Adrenal gland (tissue), 12 donors: Measurements from ENCODE around the gene RPP25. TPM values are rescaled to one million over a fixed set of nuclear protein-coding genes. Genes with fewer than 3 reads are reported as not detected.
"Not testable (repeated sequence)": the region's sequence is repeated elsewhere in the genome, so short reads cannot be mapped to it uniquely, and the experiment has no call there.

Experiments
- DNase-seq, 7 donors: peaks; one replicate each; pipeline ENCODE4 v3.0.0-alpha.2; 2019 to 2020
- H3K27ac ChIP-seq, 5 donors: fragments of 200-600 bp; sonication (generic) in 4 of 5; 1 replicate in 3 of 5; 2 replicates in 2 of 5; pipeline versions ENCODE4 v1.5.1 to v1.8.0; 2016 to 2020; ENCODE audit warnings: mild to moderate bottlenecking in 1 of 5
- H3K27me3 ChIP-seq: fragments of 200-600 bp; 2 replicates; pipeline ENCODE4 v1.8.0; 2021
- H3K36me3 ChIP-seq, 2 donors: fragments of 200-600 bp; replicated peaks in 1 of 2; 1 replicate in 1 of 2; 2 replicates in 1 of 2; pipeline versions ENCODE4 v1.5.1 to v1.8.0; 2018 to 2022
- H3K4me1 ChIP-seq, 2 donors: fragments of 200-600 bp; replicated peaks in 1 of 2; 1 replicate in 1 of 2; 2 replicates in 1 of 2; pipeline versions ENCODE4 v1.5.1 to v1.8.0; 2018 to 2021
- H3K4me3 ChIP-seq, 4 donors: fragments of 200-600 bp; sonication (generic) in 3 of 4; one replicate each; pipeline ENCODE4 v1.5.1; 2016 to 2018
- H3K9me3 ChIP-seq, 3 donors: fragments of 200-600 bp; sonication (generic) in 1 of 3; replicated peaks in 1 of 3; 1 replicate in 2 of 3; 2 replicates in 1 of 3; pipeline versions ENCODE4 v1.5.1 to v1.8.0; 2016 to 2021
- POLR2A ChIP-seq, 2 donors: fragments of 450-650 bp; IDR thresholded peaks; one replicate each; pipeline ENCODE4 v1.6.1; 2017; ENCODE audit warnings: antibody characterized with exemption in 2 of 2, mild to moderate bottlenecking in 2 of 2, moderate library complexity in 1 of 2
- WGBS, 4 donors: extraction: QIAGEN DNeasy Blood & Tissue Kit in 2 of 4; methylation state at CpG; one replicate each; pipeline versions ENCODE4 v1.1.5 to v1.1.7; 2013 to 2017; 5-methylcytosine and 5-hydroxymethylcytosine counted together
- intact Hi-C, 2 donors: fragments of 100-400 bp; cut with DNase I; formaldehyde crosslinking; loops; one replicate each; pipeline versions ENCODE4 v1.14.1 to v1.15.0; 2022 to 2023
- polyA plus RNA-seq, 3 donors: library from polyadenylated mRNA; stranded (reverse); fragments of 200-250 nt in 2 of 3; fragments of 350-450 nt in 1 of 3; fragmentation: Illumina TruSeq in 1 of 3; extraction: RNeasy Lipid Tissue Mini Kit (QIAGEN cat#74804) in 1 of 3; gene quantifications; one replicate each; pipeline ENCODE4 v1.2.3, GENCODE V29; 2013 to 2014
- total RNA-seq, 9 donors: library from RNA; depleted of rRNA in 4 of 9; stranded (reverse); fragments of >200 nt in 4 of 9; fragments of 120-200 nt in 1 of 9; fragmentation: NEBNext Ultra II Directional in 1 of 9; extraction: Animal tissue kit (Norgen Biotek cat#: 25700) in 1 of 9; gene quantifications; one replicate each; pipeline versions ENCODE4 v1.1.0 to v1.2.4, GENCODE V29; 2013 to 2023
- TF ChIP-seq, protein P1 (sequence below), 6 experiments: fragments of 450-650 bp in 4 of 6; fragments of 200-600 bp in 2 of 6; sonication (generic) in 1 of 6; IDR thresholded peaks; 1 replicate in 5 of 6; 2 replicates in 1 of 6; pipeline versions ENCODE4 v1.5.1 to v1.8.0; 2016 to 2021; ENCODE audit warnings: antibody characterized with exemption in 6 of 6, mild to moderate bottlenecking in 2 of 6, moderate library complexity in 1 of 6
- donor health status: healthy with polysubstance abuse.
- donor health status: Bipolar disorder and iron deficiency.
- donor health status: DM: yes; HTN: yes; CAD: no.
- donor health status: DM: no; HTN: no; CAD: no.
- donor health status: DM: no; HTN: no; CAD: no.
- donor health status: DM: yes; HTN: yes; CAD: no.

The RPP25 gene
- total and polyA plus RNA-seq, 12 donors = 12.1 to 46.2 (median 24.1) TPM

- no peak overlapping the region for H3K27ac ChIP-seq
- no peaks in the 10 kb centered on the region for H3K27me3 ChIP-seq
- WGBS, 4 donors = 89 to 96% (median 90%) methylated on average over 6 of the region's 6 CpGs
- no peak for DNase-seq
- no peak overlapping the region for H3K4me3 ChIP-seq
- H3K36me3 ChIP-seq = peaks cover 0 to 79% of the 10 kb centered on the region in 2 donors
- H3K9me3 ChIP-seq = no peaks in the 10 kb centered on the region
- no peaks in the 10 kb centered on the region for H3K4me1 ChIP-seq
- intact Hi-C loops = no loop called here
- TF ChIP-seq POLR2A (IDR thresholded peaks at IDR 0.05) = no peak
- TF ChIP-seq, protein P1, sequence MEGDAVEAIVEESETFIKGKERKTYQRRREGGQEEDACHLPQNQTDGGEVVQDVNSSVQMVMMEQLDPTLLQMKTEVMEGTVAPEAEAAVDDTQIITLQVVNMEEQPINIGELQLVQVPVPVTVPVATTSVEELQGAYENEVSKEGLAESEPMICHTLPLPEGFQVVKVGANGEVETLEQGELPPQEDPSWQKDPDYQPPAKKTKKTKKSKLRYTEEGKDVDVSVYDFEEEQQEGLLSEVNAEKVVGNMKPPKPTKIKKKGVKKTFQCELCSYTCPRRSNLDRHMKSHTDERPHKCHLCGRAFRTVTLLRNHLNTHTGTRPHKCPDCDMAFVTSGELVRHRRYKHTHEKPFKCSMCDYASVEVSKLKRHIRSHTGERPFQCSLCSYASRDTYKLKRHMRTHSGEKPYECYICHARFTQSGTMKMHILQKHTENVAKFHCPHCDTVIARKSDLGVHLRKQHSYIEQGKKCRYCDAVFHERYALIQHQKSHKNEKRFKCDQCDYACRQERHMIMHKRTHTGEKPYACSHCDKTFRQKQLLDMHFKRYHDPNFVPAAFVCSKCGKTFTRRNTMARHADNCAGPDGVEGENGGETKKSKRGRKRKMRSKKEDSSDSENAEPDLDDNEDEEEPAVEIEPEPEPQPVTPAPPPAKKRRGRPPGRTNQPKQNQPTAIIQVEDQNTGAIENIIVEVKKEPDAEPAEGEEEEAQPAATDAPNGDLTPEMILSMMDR (IDR thresholded peaks at IDR 0.05) = no peak
These were observed 38.9 kb downstream of the RPP25 start for GRCh38 chr15:74917676-74918075.

- H3K27ac ChIP-seq, H3K4me1 ChIP-seq, H3K4me3 ChIP-seq, H3K9me3 ChIP-seq, H3K27me3 ChIP-seq, intact Hi-C loops, DNase-seq: not testable (repeated sequence)
- 94 to 96% (median 95%) methylated on average over 8 of the region's 8 CpGs for WGBS, 4 donors
- H3K36me3 ChIP-seq = peaks cover 0 to 42% of the 10 kb centered on the region in 2 donors
These were observed 42.8 kb downstream of the RPP25 start for GRCh38 chr15:74913799-74914198.

DNA sequence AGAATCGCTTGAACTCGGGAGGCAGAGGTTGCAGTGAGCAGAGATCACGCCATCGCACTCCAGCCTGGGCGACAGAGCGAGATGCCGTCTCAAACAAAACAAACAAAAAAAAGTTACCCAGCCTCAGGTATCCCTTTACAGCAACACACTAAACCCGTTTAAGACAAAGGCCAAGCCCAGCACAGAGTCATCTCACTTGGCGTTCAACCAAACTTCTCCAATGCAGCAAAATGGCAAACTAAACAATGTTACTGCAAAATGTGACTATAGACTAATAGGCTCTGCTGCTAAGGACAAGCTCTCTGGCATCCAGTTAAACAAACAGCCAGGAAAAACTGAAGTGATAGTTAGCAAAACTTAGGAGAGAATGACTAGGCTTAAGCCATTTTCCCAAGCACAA is 43.5 kb downstream of the RPP25 start:
- no peak for TF ChIP-seq POLR2A (IDR thresholded peaks at IDR 0.05)
- TF ChIP-seq, protein P1 (IDR thresholded peaks at IDR 0.05) = no peak
- H3K36me3 ChIP-seq = peaks cover 0 to 34% of the 10 kb centered on the region in 2 donors

GRCh38 chr15:74908635-74909034 is 47.9 kb downstream of the RPP25 start:
- Histone ChIP-seq H3K36me3 (peaks cover 0 to 12% of the 10 kb centered on the region in 2 donors), H3K4me3 (no peak overlapping the region), H3K27me3 (no peaks in the 10 kb centered on the region), H3K4me1 (peaks cover 6 to 27% of the 10 kb centered on the region in 2 donors), H3K27ac (no peak overlapping the region), H3K9me3 (no peaks in the 10 kb centered on the region)
- TF ChIP-seq POLR2A (IDR thresholded peaks at IDR 0.05) = no peak
- TF ChIP-seq, protein P1 (IDR thresholded peaks at IDR 0.05) = no peak
- intact Hi-C loops = no loop called here
- no peak for DNase-seq
- 94 to 100% (median 96%) methylated on average over 4 of the region's 4 CpGs for WGBS, 4 donors

More for the DNA sequence above, 43.5 kb downstream of the RPP25 start:
- no peak overlapping the region for H3K4me3 ChIP-seq
- H3K27ac ChIP-seq = no peak overlapping the region
- DNase-seq = no peak
- no peaks in the 10 kb centered on the region for H3K27me3 ChIP-seq
- no peaks in the 10 kb centered on the region for H3K9me3 ChIP-seq
- H3K4me1 ChIP-seq = no peaks in the 10 kb centered on the region
- 87 to 91% (median 88%) methylated on average over 9 of the region's 9 CpGs for WGBS, 4 donors
- intact Hi-C loops = no loop called here

- peak in 4 of 7 donors; percentile 39 to 57 (median 41) for DNase-seq
- peak overlapping the region; percentile 92 to 96 (median 93) for H3K27ac ChIP-seq
- H3K4me3 ChIP-seq = peak overlapping the region in 3 of 4 donors; percentile 80 to 92 (median 91)
- H3K36me3 ChIP-seq = peaks cover 0 to 22% of the 10 kb centered on the region in 2 donors
- 34 to 53% (median 40%) methylated on average over 6 to 8 of the region's 8 CpGs for WGBS, 4 donors
- TF ChIP-seq, protein P1 (IDR thresholded peaks at IDR 0.05) = no peak
- no peak for TF ChIP-seq POLR2A (IDR thresholded peaks at IDR 0.05)
- intact Hi-C loops = no loop called here
- H3K4me1 ChIP-seq = peaks cover 6 to 29% of the 10 kb centered on the region in 2 donors
- no peaks in the 10 kb centered on the region for H3K9me3 ChIP-seq
- H3K27me3 ChIP-seq = no peaks in the 10 kb centered on the region
These were observed 49.3 kb downstream of the RPP25 start for GRCh38 chr15:74907163-74907870.
